AG04449 (cell line): Measurements from ENCODE around the gene OAF.

ENCODE experiments used
- CTCF ChIA-PET: fragments of 350-600 bp; formaldehyde crosslinking; extraction: SDS; loops from one replicate; lab custom pipeline; 2021; ENCODE audit warnings: antibody characterized with exemption; lab: Yijun Ruan, JAX
- POLR2A ChIA-PET: fragments of 400-600, 350-600 bp; formaldehyde crosslinking; extraction: SDS; loops from one replicate; lab custom pipeline; 2020; ENCODE audit warnings: antibody characterized with exemption, inconsistent platforms; lab: Yijun Ruan, JAX
- DNase-seq: peaks from one replicate; pipeline ENCODE4 v3.0.0-alpha.2; 2010; ENCODE audit warnings: low read depth, low spot score
- H3K4me3 ChIP-seq: 2 replicates; pipeline ENCODE4 v1.5.1; 2011; ENCODE audit warnings: low read depth, mild to moderate bottlenecking, control low read depth, low read length
- TF ChIP-seq, protein P1 (sequence below): IDR thresholded peaks from one replicate; pipeline ENCODE4 v1.5.1; 2011; ENCODE audit warnings: mild to moderate bottlenecking, moderate library complexity, low read length, control low read depth, inconsistent platforms; ENCODE audit not compliant: insufficient read depth; ENCODE audit errors: missing control alignments

Gene OAF

GRCh38 chr11:120197977-120198376, 12.9 kb upstream of the OAF start:
- ChIA-PET CTCF (interaction anchor here (1.5 to 3.9 kb wide), 2 partner anchors 32 to 102 kb away, joined by 6 to 12 read pairs; no protein-coding TSS in a partner anchor), POLR2A (no interaction called here)
- DNase-seq: no peak
- H3K4me3 ChIP-seq: no peak overlapping the region
- TF ChIP-seq, protein P1, sequence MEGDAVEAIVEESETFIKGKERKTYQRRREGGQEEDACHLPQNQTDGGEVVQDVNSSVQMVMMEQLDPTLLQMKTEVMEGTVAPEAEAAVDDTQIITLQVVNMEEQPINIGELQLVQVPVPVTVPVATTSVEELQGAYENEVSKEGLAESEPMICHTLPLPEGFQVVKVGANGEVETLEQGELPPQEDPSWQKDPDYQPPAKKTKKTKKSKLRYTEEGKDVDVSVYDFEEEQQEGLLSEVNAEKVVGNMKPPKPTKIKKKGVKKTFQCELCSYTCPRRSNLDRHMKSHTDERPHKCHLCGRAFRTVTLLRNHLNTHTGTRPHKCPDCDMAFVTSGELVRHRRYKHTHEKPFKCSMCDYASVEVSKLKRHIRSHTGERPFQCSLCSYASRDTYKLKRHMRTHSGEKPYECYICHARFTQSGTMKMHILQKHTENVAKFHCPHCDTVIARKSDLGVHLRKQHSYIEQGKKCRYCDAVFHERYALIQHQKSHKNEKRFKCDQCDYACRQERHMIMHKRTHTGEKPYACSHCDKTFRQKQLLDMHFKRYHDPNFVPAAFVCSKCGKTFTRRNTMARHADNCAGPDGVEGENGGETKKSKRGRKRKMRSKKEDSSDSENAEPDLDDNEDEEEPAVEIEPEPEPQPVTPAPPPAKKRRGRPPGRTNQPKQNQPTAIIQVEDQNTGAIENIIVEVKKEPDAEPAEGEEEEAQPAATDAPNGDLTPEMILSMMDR: no peak

DNA sequence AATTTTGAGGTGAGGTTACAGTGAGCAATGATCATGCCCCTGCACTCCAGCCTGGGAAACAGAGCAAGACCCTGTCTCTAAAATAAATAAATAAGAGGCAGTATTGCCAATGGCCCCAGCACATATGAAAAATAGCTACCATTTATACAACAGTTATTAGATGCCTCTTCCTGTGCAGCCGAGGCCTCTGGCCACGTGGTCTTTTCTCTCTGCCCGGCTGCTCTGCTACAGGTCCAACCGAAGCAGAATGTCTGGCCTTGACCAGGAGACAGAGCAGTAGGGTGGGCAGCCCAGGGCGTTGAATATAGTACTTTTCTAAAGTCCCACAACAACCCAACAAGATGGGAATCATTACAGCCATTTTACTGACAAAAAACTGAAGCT, 12.4 kb upstream of the OAF start:
- no peak overlapping the region for H3K4me3 ChIP-seq
- no peak for DNase-seq
- TF ChIP-seq, protein P1: no peak
- ChIA-PET CTCF (interaction anchor here (1.1 to 3.9 kb wide), 3 partner anchors 9 to 102 kb away, joined by 3 to 12 read pairs (median 6); no protein-coding TSS in a partner anchor), POLR2A (no interaction called here)

GRCh38 chr11:120198787-120199469, 11.9 kb upstream of the OAF start:
- POLR2A ChIA-PET: no interaction called here
- TF ChIP-seq, protein P1: no peak
- CTCF ChIA-PET: interaction anchor here (1.1 to 3.9 kb wide), 3 partner anchors 9 to 101 kb away, joined by 3 to 12 read pairs (median 6); no protein-coding TSS in a partner anchor

GRCh38 chr11:120199613-120200012, 11.2 kb upstream of the OAF start:
- ChIA-PET POLR2A (no interaction called here), CTCF (interaction anchor here (3.9 kb wide), 1 partner anchor 31 kb away, joined by 12 read pairs; no protein-coding TSS in a partner anchor)
- TF ChIP-seq, protein P1: no peak

More at GRCh38 chr11:120198787-120199469, 11.9 kb upstream of the OAF start:
- DNase-seq: no peak
- no peak overlapping the region for H3K4me3 ChIP-seq

DNA sequence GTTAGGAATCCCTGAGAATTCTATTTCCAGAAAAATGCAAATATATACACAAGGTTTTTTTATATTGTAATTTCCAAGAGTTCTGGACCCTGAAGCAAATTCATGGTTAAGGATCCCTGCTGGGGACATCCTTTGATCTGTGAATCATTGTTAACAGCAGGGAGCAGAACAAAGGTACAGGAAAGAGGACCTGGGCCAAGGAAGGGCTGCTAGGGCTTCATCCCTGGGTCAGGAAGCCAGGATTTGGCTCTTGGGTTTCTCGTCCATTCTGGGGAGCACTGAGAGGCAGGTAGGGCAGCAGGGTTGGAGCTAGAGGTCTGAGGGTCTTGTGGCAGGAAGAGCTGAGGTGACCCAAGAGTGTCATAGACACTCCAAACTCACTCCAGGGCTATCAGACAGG, 10.2 kb upstream of the OAF start:
- no peak overlapping the region for H3K4me3 ChIP-seq
- TF ChIP-seq, protein P1: no peak
- ChIA-PET POLR2A (no interaction called here), CTCF (interaction anchor here (1.4 kb wide), 1 partner anchor 12 kb away, joined by 5 read pairs; no protein-coding TSS in a partner anchor)
- DNase-seq: no peak

More at GRCh38 chr11:120199613-120200012, 11.2 kb upstream of the OAF start:
- DNase-seq: no peak
- H3K4me3 ChIP-seq: no peak overlapping the region

DNA sequence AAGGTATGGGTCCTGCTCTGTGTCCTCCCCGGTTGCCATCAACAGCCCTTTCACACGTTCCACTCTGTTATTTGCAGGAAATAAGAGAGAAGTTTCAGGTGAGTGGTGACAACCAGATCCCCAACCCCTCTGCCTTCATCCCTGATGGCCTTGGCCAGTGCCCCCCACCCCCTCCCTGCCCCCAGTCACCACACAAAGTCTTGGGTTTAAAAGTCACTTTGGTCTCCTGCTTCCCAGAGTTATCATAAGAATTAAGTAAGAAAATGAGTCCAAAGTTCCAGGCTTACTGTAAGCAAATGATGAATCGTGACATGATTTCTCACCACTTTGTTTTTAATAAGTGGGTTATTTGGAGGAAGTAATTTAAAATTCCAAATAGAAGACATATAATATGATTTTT, 9.2 kb upstream of the OAF start:
- CTCF ChIA-PET: interaction anchor here (0.8 to 1.4 kb wide), 2 partner anchors 11 to 31 kb away, joined by 3 to 5 read pairs; no protein-coding TSS in a partner anchor

More for the DNA sequence above, 9.2 kb upstream of the OAF start:
- POLR2A ChIA-PET: no interaction called here
- TF ChIP-seq, protein P1: no peak
- H3K4me3 ChIP-seq: no peak overlapping the region
- no peak for DNase-seq
